Measurements from ENCODE around the gene PSPN.

DNA sequence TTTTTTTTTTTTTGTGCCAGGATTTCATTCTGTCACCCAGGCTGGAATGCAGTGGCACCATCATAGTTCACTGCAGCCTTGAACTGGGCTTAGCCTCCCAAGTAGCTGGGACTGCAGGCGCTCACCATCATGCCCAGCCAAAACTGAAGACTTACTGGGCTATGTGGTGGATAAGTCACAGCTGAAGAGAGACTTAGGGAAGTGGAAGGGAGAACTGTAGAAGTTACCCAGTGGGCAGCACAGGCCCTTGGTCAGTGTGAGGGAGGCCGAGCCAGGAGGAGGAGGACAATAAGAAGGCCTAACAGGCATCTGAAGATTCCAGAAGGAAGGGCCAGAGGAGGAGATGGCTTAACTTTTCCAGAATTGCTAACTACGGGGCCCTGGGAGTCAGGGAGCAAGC, 4.0 kb upstream of the PSPN start:
- TF ChIP-seq CTCF (IDR thresholded peaks at IDR 0.05) (no peak), ATF3 (CRISPR knock-in tag; conservative IDR thresholded peaks at IDR 0.05) (no peak)
- TF ChIP-seq, protein P1, sequence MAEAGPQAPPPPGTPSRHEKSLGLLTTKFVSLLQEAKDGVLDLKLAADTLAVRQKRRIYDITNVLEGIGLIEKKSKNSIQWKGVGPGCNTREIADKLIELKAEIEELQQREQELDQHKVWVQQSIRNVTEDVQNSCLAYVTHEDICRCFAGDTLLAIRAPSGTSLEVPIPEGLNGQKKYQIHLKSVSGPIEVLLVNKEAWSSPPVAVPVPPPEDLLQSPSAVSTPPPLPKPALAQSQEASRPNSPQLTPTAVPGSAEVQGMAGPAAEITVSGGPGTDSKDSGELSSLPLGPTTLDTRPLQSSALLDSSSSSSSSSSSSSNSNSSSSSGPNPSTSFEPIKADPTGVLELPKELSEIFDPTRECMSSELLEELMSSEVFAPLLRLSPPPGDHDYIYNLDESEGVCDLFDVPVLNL (CRISPR knock-in tag; IDR thresholded peaks at IDR 0.05; ENCODE audit: borderline replicate concordance, low read depth): no peak
